OCI-LY1 (cell line): ENCODE results near the gene CTDNEP1.

Experiments
- H2AFZ ChIP-seq: fragments of 200-600 bp; sonication (generic), shearing (Covaris generic); 2 replicates; pipeline ENCODE4 v1.6.0; 2014; ENCODE audit warnings: antibody characterized with exemption, mild to moderate bottlenecking, low read length
- H3F3A ChIP-seq: fragments of 200-600 bp; sonication (generic), shearing (Covaris generic); 2 replicates; pipeline ENCODE4 v1.6.0; 2014; ENCODE audit warnings: mild to moderate bottlenecking, antibody characterized with exemption, low read length, moderate library complexity; ENCODE audit not compliant: insufficient read depth
- H3K27ac ChIP-seq: fragments of 200-600 bp; sonication (generic); 2 replicates; pipeline ENCODE4 v1.5.1; 2014; ENCODE audit warnings: low read length, mixed run types, mild to moderate bottlenecking, low read depth; ENCODE audit not compliant: poor library complexity, severe bottlenecking
- H3K27me3 ChIP-seq: fragments of 200-600 bp; sonication (generic); 2 replicates; pipeline ENCODE4 v1.6.0; 2014; ENCODE audit warnings: antibody characterized with exemption, mild to moderate bottlenecking, low read length, moderate library complexity; ENCODE audit not compliant: insufficient read depth
- H3K36me3 ChIP-seq: fragments of 200-600 bp; sonication (generic); 2 replicates; pipeline ENCODE4 v1.6.1; 2014; ENCODE audit warnings: mild to moderate bottlenecking, antibody characterized with exemption, low read length, moderate library complexity, mixed read lengths; ENCODE audit not compliant: insufficient read depth
- H3K4me1 ChIP-seq: fragments of 200-600 bp; sonication (generic); 2 replicates; pipeline ENCODE4 v1.5.1; 2014; ENCODE audit warnings: mild to moderate bottlenecking, low read length, moderate library complexity; ENCODE audit not compliant: insufficient read depth, severe bottlenecking
- H3K4me2 ChIP-seq: fragments of 200-600 bp; sonication (generic), shearing (Covaris generic); 2 replicates; pipeline ENCODE4 v1.6.1; 2014; ENCODE audit warnings: low read length
- H3K4me3 ChIP-seq: fragments of 200-600 bp; sonication (generic); 2 replicates; pipeline ENCODE4 v1.5.1; 2014; ENCODE audit warnings: low read length, low read depth, mild to moderate bottlenecking, mixed read lengths; ENCODE audit not compliant: poor library complexity, severe bottlenecking
- H3K79me2 ChIP-seq: fragments of 200-600 bp; shearing (Covaris generic); 2 replicates; pipeline ENCODE4 v1.6.1; 2016; ENCODE audit warnings: mixed run types, low read length, mixed read lengths; ENCODE audit not compliant: insufficient read depth
- H3K9ac ChIP-seq: fragments of 200-600 bp; sonication (generic), shearing (Covaris generic); 2 replicates; pipeline ENCODE4 v1.6.1; 2014; ENCODE audit warnings: mild to moderate bottlenecking, low read length, mixed read lengths
- H3K9me2 ChIP-seq: fragments of 200-600 bp; sonication (generic), shearing (Covaris generic); 2 replicates; pipeline ENCODE4 v1.6.1; 2014; ENCODE audit warnings: low read depth, mild to moderate bottlenecking, low read length, mixed read lengths
- H3K9me3 ChIP-seq: fragments of 200-600 bp; shearing (Covaris generic); 2 replicates; pipeline ENCODE4 v1.6.1; 2014; ENCODE audit warnings: low read length, mixed read lengths
- H4K20me1 ChIP-seq: fragments of 200-600 bp; sonication (generic), shearing (Covaris generic); 2 replicates; pipeline ENCODE4 v1.6.0; 2016; ENCODE audit warnings: mild to moderate bottlenecking, low read length; ENCODE audit not compliant: insufficient read depth
- CTCF ChIP-seq: fragments of 200-600 bp; sonication (generic), shearing (Covaris generic); IDR thresholded peaks from 2 replicates; pipeline ENCODE4 v1.5.1; 2017; ENCODE audit warnings: mild to moderate bottlenecking, antibody characterized with exemption, low read length, moderate library complexity, mixed read lengths
- EZH2 ChIP-seq: fragments of 200-600 bp; sonication (generic), shearing (Covaris generic); IDR thresholded peaks from 2 replicates; pipeline ENCODE4 v1.8.0; 2017; ENCODE audit warnings: borderline replicate concordance, mixed run types, mild to moderate bottlenecking, antibody characterized with exemption, low read length, moderate library complexity, mixed read lengths

The CTDNEP1 gene

GRCh38 chr17:7208027-7208571 lies 43.4 kb downstream of the CTDNEP1 start:
- H3K36me3 ChIP-seq, result no peaks in the 10 kb centered on the region
- no peaks in the 10 kb centered on the region for H3F3A ChIP-seq
- no peaks in the 10 kb centered on the region for H3K27me3 ChIP-seq
- TF ChIP-seq CTCF (no peak), EZH2 (no peak)
- no peaks in the 10 kb centered on the region for H3K9me3 ChIP-seq
- H3K9ac ChIP-seq, result no peak overlapping the region
- no peaks in the 10 kb centered on the region for H3K79me2 ChIP-seq
- no peaks in the 10 kb centered on the region for H4K20me1 ChIP-seq
- no peak overlapping the region for H2AFZ ChIP-seq
- H3K4me3 ChIP-seq, result no peak overlapping the region
- H3K4me2 ChIP-seq, result no peak overlapping the region
- no peak overlapping the region for H3K27ac ChIP-seq
- H3K9me2 ChIP-seq, result no peaks in the 10 kb centered on the region
- H3K4me1 ChIP-seq, result peaks cover 13% of the 10 kb centered on the region

- H3K36me3 ChIP-seq, result no peaks in the 10 kb centered on the region
- H3K4me2 ChIP-seq, result no peak overlapping the region
- H3K9me2 ChIP-seq, result no peaks in the 10 kb centered on the region
- TF ChIP-seq CTCF (no peak), EZH2 (no peak)
- no peak overlapping the region for H2AFZ ChIP-seq
- H3F3A ChIP-seq, result no peaks in the 10 kb centered on the region
- H3K79me2 ChIP-seq, result no peaks in the 10 kb centered on the region
- no peak overlapping the region for H3K27ac ChIP-seq
- H3K4me1 ChIP-seq, result peaks cover 13% of the 10 kb centered on the region
- H3K9me3 ChIP-seq, result no peaks in the 10 kb centered on the region
- H3K4me3 ChIP-seq, result no peak overlapping the region
- H3K27me3 ChIP-seq, result no peaks in the 10 kb centered on the region
- no peak overlapping the region for H3K9ac ChIP-seq
- H4K20me1 ChIP-seq, result no peaks in the 10 kb centered on the region
Measured at GRCh38 chr17:7207120-7208001, 44.2 kb downstream of the CTDNEP1 start.

- peaks cover 13% of the 10 kb centered on the region for H3K4me1 ChIP-seq
- H3K4me2 ChIP-seq, result peak overlapping the region; percentile 56
- H3K9ac ChIP-seq, result no peak overlapping the region
- H4K20me1 ChIP-seq, result no peaks in the 10 kb centered on the region
- H3K79me2 ChIP-seq, result no peaks in the 10 kb centered on the region
- no peaks in the 10 kb centered on the region for H3F3A ChIP-seq
- H3K36me3 ChIP-seq, result no peaks in the 10 kb centered on the region
- TF ChIP-seq EZH2 (no peak), CTCF (no peak)
- H3K4me3 ChIP-seq, result peak overlapping the region; percentile 52
- H3K9me2 ChIP-seq, result no peaks in the 10 kb centered on the region
- no peaks in the 10 kb centered on the region for H3K27me3 ChIP-seq
- H3K9me3 ChIP-seq, result no peaks in the 10 kb centered on the region
- H3K27ac ChIP-seq, result no peak overlapping the region
- no peak overlapping the region for H2AFZ ChIP-seq
Measured at GRCh38 chr17:7205561-7205960, 46.0 kb downstream of the CTDNEP1 start.
